ENCODE measurements around the gene MESP2.

- TF ChIP-seq EZH2 (IDR thresholded peaks at IDR 0.05; ENCODE audit: insufficient read depth, poor library complexity, severe bottlenecking) (no peak), EZH2phosphoT487 (IDR thresholded peaks at IDR 0.05; ENCODE audit: insufficient read depth, low read depth) (no peak)
These were observed 26.1 kb upstream of the MESP2 start for GRCh38 chr15:89749951-89750559.

Data from GM23248 (cell line).